ENCODE measurements around the gene NTF4.

Gene NTF4

DNA sequence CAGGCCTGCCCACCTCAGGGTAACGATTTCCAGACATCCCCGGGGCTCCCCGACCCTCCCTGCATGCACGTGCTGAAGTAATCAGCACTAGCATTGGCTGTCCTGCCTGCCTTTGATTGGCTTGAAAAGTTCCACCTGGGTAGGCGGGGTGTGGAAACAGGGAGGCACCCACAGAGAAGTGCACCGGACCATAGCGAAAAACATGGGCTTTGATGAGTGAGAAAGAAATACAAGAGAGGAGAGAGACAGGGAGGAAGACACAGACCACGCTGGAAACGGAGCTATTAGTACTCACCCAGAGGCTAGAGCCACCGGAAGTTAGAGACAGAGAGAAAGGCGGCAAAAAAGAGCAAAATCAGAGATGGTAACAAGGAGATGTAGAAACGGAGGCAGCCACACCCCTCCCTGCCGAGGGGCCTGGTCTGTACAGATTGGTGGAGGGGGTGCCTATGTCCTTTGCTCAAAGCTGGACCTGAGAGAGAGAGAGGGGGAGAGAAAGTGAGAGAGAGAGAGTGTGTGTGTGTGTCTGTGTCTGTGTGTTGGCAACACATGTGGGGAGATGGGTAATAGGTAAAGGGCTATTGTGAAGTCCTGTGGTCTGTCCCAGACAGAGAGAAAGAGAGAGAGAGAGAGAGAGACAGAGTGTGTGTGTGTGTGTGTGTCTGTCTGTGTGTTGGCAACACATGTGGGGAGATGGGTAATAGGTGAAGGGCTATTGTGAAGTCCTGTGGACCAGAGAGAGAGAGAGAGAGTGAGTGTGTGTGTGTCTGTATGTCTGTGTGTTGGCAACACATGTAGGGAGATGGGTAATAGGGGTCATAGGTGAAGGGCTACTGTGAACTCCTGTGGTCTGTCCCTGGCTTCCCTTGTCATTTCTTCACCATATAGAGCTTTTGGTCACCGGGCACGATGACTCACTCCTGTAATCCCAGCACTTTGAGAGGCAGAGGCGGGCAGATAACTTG lies 43.4 kb downstream of the NTF4 start:
- no peak for DNase-seq (ENCODE audit: low spot score)

DNA sequence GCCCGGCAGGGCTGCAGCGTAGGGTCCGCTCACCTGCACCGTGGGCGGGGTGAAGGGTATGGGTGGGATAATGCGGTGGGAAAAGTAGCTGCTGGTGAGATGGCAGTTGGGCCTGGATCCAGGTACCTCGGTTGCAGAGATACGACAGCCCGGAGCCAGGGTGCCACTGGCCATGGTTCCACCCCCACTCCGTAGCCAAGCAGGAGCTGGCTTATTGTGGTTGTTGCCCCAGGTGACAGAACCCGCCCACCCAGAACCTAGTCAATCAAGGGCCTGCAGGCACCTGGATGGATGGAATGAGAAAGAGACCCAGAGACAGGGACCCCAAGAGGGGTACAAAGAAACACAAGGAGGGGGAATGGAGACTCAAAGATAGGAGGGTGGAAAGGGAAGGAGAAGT lies 44.3 kb downstream of the NTF4 start:
- DNase-seq (ENCODE audit: low spot score), result no peak

DNA sequence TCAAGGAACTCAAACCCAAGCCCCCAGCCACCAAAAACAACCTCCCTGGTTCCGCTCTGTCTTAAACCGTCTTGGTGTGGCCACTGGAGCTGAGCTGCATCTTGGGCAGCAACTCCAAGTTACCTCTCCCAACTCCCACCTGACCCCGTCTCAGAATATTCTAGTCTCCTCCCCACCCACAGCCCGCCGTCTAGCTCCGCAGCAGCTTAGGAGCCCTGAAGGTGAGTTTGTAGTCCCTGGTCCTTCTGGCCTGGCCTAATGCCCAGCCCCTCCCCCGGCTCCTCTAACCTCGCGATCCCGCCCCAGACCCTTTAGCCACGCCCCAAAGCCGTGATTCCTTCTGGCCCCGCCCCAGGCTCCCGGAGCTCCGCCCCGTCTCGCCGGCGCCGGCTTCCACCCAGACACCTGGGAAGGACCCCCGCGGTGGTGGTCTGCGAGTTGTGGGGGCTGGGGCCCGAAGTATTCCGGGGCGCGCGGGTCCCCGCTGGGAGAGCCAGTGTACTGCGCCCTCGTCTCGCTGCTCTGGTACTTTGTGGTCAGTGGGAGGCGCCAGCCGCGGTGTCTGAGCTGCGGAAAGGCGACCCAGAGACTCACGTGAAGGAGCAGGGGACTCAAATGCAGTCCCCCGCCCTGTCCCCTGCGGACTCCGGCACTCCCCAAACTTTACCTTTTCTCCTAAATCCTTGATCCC lies 45.2 kb downstream of the NTF4 start:
- DNase-seq (ENCODE audit: low spot score), result peak; percentile 57

DNA sequence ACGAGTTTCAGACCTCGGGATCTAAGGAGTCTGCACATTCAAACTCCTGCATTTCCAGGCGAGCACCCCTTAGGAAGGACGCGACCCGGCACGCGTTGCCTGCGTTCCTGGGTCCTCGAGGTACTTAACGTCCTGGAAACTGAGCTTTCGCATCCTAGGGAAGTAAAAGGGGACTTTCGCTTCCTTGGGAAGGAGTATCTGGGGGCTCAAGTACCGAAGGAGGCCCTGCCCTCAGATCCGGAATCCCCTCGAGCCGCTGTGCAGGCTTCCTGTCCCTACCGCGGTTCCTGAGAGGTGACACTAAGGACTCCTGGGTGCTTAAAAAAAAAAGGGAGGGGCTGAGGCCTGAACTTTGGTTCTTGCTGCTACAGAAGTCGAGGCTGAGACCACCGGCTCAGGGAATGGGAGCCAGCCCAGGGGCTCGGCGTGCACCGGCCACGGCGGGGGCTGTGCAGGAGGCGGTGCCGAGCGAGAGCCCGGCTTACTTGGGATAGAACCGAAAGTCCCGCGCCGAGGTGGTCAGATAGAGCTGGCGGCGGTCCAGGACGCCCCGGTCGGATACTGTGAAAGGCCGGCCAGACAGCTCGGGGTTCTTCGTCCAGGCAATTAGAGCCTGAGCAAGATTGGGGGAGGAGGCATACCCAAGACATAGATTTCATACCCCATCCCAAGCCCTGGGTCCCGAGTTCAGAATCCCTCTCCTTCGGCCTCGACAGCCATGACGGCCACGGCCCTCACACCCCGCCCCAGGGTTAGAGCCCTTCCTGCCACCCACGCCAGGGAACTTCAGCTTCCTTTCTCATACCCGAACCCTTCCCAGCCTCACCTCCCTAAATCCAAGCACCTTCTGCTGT lies 46.0 kb downstream of the NTF4 start:
- DNase-seq (ENCODE audit: low spot score), result peak; percentile 12

DNA sequence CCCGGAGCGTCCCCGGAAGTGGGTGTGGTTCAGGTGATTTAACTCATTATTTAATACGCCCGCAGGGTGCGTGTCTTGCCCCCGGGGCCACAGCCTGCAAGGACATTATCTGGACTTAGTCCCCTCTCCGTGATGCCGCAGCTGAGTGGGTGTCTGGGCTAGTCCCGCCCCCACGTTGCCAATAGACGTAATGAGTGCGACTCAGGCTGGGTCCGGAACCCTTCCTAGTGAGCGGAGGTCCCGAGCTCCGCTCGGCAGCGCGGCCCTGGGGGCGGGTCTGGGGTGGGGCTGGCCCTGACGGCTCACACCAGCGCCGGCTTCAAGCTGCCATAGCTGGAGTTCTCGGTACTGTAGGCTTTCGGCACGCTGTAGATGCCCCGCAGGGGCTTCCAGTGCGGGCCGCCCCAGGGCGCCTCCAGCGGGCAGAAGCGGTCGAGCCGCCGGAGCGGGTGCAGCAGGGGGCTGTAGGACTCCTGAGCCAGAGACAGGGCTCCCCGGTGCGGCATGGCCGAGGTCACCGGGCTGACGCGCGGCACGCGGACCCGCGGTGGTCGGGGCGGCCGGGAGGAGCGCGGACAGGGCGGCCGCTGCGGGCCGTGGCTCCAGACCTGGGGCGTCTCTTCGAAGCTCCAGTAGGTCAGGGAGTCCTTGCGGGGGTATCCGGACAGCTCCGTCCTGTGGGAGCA lies 46.8 kb downstream of the NTF4 start:
- peak; percentile 65 for DNase-seq (ENCODE audit: low spot score)

DNA sequence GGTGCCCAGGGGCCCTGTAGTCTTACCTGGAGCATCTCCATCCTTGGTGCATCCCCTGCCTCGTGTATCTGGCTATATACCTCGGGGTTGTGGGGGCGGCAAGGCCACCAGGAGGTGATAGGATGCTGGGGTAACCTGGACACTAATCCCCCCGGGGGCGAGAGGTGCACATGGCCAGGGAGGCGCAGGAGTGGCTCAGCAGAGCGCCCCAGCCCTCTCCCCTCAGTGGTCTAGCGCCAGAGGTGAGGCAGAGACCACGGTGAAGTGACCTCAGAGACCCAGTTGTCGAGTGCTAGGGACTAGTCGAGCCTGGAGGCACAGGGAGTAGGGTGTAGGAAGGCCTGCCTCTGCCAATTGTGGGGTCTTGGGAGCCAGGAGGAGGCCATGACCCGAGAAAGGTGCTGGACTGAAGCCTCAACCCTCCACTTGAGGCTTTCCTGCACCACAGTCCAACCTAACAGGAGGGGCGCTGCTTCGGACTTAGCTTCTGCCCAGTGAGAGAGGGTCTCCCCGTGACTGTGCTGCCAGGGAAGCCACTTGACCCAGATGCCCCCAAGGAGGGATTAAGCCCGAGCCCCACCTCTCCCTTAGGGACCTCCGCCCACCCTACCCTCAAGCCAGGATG lies 47.5 kb downstream of the NTF4 start, which contains the start of gene LHB:
TSS of gene LHB (minus strand) at position 51 of the 625 bp plus-strand sequence. CDS start at position 41, 10 bp downstream.
- no peak for DNase-seq (ENCODE audit: low spot score)

DNA sequence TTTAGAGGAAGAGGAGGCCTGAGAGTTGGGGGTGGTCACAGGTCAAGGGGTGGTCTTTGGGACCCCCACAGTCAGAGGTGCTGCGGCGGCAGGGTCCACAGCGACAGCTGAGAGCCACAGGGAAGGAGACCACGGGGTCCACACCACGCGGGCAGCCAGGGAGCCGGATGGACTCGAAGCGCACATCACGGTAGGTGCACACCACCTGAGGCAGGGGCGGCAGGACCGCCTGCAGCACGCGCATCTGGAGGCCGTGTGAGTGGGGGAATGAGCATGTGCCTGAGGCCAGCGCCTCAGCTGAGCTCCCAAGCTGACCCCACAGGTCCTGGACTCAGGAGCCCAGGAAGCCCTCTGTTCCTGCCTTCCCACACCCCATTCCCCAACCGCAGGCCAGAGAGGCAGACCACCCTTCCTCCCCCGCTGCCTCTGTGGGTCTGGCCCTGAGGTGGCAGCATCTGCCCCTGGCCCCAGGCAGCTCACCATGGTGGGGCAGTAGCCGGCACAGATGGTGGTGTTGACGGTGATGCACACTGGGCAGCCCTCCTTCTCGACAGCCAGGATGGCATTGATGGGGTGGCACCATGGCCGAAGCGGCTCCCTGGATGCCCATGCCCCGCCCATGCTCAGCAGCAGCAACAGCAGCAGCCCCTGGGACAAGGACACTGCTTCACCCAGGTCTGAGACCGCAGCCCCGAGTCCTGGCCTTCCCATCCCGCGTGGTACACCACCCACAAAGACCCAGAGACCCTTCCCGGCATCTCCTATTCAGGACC lies 48.4 kb downstream of the NTF4 start:
- DNase-seq (ENCODE audit: low spot score), result no peak

DNA sequence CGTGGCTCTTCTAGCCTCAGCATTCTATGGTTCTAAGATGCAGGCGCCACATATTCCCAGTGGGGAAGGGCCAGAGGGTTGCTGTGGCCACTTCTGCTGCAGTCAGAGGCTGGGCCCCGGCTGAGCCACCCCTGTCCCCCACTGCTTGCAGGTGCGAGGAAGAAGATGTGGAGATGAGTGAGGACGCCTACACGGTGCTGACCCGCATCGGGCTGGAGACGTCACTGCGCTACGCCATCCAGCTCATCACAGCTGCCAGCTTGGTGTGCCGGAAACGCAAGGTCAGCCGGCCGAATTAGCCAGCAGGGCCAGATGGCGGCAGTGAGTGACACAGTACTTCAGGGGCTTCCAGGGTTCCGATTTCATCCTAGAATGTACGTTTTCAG lies 49.8 kb downstream of the NTF4 start:
- no peak for DNase-seq (ENCODE audit: low spot score)

DNA sequence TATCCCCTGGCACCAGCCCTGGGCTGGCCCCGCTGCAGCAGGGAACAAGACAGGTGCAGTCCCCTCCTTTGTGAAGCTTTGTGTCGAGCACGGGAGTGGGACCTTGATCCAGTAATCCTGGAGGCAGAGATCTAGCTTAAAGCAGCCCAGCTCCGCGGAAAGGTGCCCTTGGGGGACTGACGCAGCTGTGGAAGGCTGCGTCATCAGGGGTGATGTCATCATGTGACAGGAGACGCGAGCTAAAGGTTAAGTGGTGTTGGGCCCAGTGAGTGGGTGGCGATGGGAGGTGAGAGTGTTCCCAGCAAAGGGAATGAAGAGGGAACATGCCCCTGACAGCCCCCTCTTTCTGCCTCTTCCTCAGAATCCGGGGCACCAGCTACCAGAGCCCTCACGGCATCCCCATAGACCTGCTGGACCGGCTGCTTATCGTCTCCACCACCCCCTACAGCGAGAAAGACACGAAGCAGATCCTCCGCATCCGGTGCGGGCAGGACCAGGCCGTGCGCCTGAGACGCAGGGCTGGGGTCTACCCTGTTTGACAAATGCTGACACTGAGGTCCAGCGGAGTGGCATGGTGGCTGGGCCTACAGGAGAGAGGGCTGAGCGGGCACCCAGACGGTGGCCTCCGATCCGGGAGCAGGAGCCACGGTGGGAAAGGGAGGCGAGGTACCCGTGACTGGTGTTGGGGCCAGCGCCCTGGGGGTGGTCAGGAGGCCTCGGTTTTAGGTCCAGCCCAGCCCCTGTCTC lies 50.3 kb downstream of the NTF4 start:
- no peak for DNase-seq (ENCODE audit: low spot score)

DNA sequence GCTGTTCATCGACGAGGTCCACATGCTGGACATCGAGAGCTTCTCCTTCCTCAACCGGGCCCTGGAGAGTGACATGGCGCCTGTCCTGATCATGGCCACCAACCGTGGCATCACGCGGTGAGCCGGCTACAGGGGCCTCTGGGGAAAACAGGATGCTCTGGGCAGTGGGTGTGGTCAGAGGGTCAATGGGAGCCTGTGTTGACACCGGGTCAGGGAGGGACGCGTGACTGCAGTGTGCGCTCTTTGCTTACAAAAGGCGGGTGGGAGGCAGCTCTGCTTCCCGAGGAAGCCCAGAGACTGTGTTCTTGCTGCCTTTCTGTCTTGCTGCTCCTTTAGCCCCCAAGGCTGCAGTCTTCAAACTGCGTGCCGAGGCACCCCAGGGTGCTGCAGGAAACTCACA lies 53.4 kb downstream of the NTF4 start:
- no peak for DNase-seq (ENCODE audit: low spot score)
